ENCODE data around the gene POLR2L.

Gene POLR2L

GRCh38 chr11:828506-829175 lies 13.7 kb downstream of the POLR2L start:
- no peak for DNase-seq (ENCODE audit: low read depth, low spot score)
- in situ Hi-C loops (cut with HindIII; ENCODE audit: low sequenced_read_pairs): no loop called here
- H3K4me3 ChIP-seq (ENCODE audit: low read depth, low read length): no peak overlapping the region
- no peak for TF ChIP-seq CTCF (IDR thresholded peaks at IDR 0.05; ENCODE audit: low read depth, low read length)

GRCh38 chr11:827897-828192 lies 14.5 kb downstream of the POLR2L start, which contains the start of gene CRACR2B:
Gene CRACR2B, plus strand, starts transcription at chr11:827919. Its CDS starts 689 bp downstream, at chr11:828608.
- in situ Hi-C loops (cut with HindIII; ENCODE audit: low sequenced_read_pairs): no loop called here
- no peak for DNase-seq (ENCODE audit: low read depth, low spot score)
- no peak for TF ChIP-seq CTCF (IDR thresholded peaks at IDR 0.05; ENCODE audit: low read depth, low read length)
- peak within 1 kb of the TSS; percentile 15 for H3K4me3 ChIP-seq (ENCODE audit: low read depth, low read length)

GRCh38 chr11:827146-827896 lies 15.0 kb downstream of the POLR2L start:
- in situ Hi-C loops (cut with HindIII; ENCODE audit: low sequenced_read_pairs): no loop called here
- no peak for TF ChIP-seq CTCF (IDR thresholded peaks at IDR 0.05; ENCODE audit: low read depth, low read length)
- no peak overlapping the region for H3K4me3 ChIP-seq (ENCODE audit: low read depth, low read length)
- no peak for DNase-seq (ENCODE audit: low read depth, low spot score)

- H3K4me3 ChIP-seq (ENCODE audit: low read depth, low read length): peak overlapping the region; percentile 15
- no peak for TF ChIP-seq CTCF (IDR thresholded peaks at IDR 0.05; ENCODE audit: low read depth, low read length)
- no peak for DNase-seq (ENCODE audit: low read depth, low spot score)
- in situ Hi-C loops (cut with HindIII; ENCODE audit: low sequenced_read_pairs): no loop called here
These were observed 15.5 kb downstream of the POLR2L start for GRCh38 chr11:826836-827145.

GRCh38 chr11:826227-826621 lies 16.1 kb downstream of the POLR2L start:
- in situ Hi-C loops (cut with HindIII; ENCODE audit: low sequenced_read_pairs): no loop called here
- DNase-seq (ENCODE audit: low read depth, low spot score): no peak
- H3K4me3 ChIP-seq (ENCODE audit: low read depth, low read length): no peak overlapping the region
- no peak for TF ChIP-seq CTCF (IDR thresholded peaks at IDR 0.05; ENCODE audit: low read depth, low read length)

- no peak for DNase-seq (ENCODE audit: low read depth, low spot score)
- TF ChIP-seq CTCF (IDR thresholded peaks at IDR 0.05; ENCODE audit: low read depth, low read length): no peak
- in situ Hi-C loops (cut with HindIII; ENCODE audit: low sequenced_read_pairs): no loop called here
- no peak overlapping the region for H3K4me3 ChIP-seq (ENCODE audit: low read depth, low read length)
These were observed 16.7 kb downstream of the POLR2L start for GRCh38 chr11:825366-826226.

Data from astrocyte of the spinal cord (primary cell).